HG02938 (cell line): ENCODE measurements around the gene SETD1A.
"Not testable (repeated sequence)": the region's sequence is repeated elsewhere in the genome, so short reads cannot be mapped to it uniquely, and the experiment has no call there.

Experiments used
- ATAC-seq: cut with Tn5 transposase; IDR thresholded peaks from one replicate; pipeline ENCODE4 v1.9.1; 2021; ENCODE audit warnings: mild to moderate bottlenecking, moderate library complexity; ENCODE audit not compliant: unreplicated experiment

The SETD1A gene

DNA sequence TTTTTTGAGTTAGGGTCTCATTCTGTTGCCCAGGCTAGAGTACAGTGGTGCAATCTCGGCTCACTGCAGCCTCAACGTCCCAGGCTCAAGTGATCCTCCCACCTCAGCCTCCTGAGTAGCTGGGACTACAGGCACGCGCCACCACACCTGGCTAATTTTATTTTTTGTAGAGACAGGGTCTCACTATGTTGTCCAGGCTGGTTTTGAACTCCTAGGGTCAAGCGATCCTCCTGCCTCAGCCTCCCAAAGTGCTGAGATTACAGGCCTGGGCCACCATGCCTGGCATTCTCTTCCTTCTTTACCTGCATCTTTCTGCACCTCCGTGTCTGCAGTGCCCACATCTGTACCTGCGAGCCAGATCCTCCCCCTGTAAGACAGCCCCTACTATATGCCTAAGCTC lies 54.3 kb downstream of the SETD1A start:
- ATAC-seq, result not testable (repeated sequence)

DNA sequence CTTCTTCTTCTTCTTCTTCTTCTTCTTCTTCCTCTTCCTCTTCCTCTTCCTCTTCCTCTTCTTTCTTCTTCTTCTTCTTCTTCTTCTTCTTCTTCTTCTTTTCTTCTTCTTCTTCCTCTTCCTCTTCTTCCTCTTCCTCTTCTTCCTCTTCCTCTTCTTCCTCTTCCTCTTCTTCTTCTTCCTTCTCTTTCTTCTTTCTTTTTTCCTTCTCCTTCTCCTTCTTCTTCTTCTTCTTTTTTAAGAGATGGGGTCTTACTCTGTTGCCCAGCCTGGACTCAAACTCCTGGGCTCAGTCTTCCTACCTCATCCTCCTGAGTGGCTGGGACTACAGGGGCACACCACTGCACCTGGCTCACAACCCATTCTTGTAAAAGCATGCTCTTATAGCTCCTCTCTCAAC lies 55.7 kb downstream of the SETD1A start:
- not testable (repeated sequence) for ATAC-seq

DNA sequence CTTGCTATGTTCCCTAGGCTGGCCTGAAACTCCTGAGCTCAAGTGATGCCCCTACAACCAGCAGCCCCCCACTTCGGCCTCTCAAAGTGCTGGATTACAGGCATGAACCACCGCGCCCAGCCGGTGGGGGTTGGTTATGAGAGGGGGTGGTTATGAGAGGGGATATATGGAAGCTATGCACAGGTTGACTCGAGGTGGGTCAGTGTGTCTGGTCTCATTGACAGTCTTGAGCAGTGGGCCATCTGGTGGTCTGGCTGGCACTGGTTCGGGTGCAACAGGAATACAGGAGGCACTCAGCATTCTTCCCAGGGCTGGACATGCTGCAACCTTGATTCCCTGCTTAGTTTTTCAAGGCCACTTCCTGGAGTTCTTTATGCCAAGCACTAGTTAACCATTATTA lies 58.5 kb downstream of the SETD1A start:
- ATAC-seq, result no peak

DNA sequence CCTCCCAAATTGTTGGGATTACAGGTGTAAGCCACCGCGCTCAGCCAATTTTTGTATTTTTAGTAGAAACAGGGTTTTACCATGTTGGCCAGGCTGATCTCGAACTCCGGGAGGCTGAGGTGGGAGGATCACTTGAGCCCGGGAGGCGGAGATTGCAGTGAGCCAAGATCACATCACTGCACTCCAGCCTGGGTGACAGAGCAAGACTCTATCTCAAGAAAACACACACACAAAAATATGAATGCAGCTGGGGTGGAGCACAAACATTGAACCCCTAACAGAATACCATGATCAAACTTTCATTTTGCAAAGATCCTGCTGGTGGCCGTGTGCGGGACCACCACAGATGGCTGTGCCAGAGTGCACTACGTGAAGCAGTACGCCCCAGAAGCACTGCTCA lies 60.2 kb downstream of the SETD1A start:
- not testable (repeated sequence) for ATAC-seq

DNA sequence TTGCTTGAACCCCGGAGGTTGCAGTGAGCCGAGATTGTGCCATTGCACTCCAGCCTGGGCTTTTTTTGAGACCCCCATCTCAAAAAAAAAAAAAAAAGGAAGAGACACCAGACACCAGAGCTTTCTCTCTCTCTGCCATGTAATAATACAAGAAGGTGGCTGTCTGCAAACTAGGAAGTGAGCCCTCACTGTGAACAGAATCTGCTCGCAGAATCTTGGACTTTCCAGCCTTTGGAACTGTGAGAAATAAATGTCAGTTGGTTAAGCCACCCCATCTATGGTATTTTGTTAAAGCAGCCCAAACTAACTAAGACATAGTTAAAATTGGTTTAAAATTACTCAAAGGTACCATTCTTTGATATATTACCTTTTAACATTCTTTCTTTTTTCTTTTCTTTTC lies 63.0 kb downstream of the SETD1A start:
- no peak for ATAC-seq

DNA sequence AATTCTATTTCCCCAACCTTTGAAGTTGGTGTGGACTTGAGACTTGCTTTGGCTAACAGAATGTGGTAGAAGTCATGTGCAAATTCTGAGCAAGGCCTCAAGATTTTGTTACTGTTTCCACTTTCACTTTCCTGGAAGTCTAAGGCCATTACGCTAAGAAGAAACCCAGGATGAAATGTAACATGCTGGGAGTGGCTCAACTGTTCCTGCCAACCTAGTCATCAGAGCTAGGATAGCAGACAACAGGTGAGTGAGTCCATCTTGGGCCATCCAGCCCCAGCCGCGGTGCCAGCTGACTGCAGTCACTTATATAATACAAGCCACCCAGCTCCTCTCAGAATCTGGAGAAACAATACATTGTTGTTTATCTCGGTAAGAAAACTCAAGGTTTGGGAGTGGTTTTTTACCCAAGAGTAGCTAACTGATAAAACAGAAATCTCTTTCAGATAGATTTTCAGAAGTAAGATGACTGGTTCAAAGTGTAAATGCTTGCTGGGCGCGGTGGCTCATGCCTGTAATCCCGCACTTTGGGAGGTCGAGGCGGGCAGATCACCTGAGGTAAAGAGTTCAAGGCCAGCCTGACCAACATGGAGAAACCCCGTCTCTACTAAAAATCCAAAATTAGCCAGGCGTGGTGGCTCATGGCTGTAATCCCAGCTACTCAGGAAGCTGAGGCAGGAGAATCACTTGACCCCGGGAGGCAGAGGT lies 65.1 kb downstream of the SETD1A start:
- ATAC-seq, result no peak

DNA sequence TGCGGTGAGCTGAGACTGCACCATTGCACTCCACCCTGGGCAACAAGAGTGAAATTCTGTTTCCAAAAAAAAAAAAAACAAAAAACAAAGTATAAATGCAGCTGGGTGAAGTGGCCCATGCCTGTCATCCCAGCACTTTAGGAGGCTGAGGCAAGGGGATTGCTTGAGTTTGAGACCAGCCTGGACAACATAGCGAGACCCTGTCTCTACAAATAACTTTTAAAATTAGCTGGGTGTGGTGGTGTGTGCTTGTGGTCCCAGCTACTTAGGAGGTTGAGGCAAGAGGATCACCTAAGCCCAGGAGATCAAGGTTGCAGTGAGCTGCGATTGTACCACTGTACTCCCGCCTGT lies 65.7 kb downstream of the SETD1A start:
- ATAC-seq, result no peak

DNA sequence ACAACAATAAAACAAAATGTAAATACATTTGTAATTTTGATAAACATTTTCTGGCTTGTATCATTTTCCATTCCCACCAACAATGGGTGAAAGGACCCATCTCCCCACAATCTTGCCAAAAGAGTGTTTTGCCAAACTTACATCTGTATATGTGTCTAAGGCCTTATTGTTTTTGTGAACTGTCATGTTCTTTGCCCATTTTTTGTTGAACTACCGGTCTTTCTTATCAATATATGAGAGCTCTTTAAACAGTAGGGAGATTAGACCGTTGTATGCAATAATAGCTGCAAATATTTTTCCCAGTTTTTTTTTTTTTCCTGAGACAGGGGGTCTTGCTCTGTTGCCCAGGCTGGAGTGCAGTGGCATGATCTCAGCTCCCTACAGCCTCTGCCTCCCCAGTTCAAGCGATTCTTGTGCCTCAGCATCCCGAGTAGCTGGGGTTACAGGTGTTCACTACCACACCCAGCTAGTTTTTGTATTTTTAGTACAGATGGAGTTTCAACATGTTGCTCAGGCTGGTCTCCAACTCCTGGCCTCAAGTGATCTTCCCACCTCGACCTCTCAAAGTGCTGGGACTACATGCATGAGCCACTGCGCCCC lies 66.2 kb downstream of the SETD1A start:
- no peak for ATAC-seq

DNA sequence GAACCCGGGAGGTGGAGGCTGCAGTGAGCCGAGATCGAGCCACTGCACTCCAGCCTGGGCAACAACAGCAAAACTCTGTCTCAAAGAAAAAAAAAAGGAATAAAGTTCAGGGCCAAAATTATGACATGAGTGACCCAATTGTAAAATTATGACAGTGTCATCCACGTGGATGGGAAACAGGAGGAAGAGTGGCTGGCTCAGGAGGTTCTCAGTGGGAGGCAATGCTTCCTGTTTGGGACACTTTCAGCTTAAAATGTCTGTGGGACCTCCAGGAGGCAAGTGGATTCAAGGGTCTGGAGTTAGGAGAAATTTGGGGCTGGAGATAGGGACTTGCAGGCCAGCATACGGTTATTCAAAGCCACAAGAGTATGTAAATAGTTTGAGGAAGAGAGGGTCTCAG lies 67.8 kb downstream of the SETD1A start:
- ATAC-seq, result no peak

DNA sequence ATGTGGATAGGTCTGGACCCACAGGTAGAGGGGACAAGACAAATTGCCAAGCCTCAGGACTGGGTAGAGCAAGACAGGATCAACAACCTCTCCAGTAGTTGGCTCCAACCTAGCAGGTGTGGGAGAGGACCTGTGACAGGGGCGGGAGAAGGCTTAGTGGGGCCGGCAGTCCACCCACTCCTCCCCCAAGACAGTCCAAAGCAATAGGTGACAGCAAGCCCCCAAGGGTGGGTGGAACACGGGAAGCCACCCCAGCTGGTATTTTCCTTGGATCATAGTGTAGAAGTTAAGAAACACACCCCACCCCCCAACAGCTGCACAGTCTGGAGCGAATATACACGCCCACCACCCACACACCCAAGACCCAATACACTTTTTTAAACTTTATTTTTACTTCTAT lies 71.7 kb downstream of the SETD1A start:
- no peak for ATAC-seq

DNA sequence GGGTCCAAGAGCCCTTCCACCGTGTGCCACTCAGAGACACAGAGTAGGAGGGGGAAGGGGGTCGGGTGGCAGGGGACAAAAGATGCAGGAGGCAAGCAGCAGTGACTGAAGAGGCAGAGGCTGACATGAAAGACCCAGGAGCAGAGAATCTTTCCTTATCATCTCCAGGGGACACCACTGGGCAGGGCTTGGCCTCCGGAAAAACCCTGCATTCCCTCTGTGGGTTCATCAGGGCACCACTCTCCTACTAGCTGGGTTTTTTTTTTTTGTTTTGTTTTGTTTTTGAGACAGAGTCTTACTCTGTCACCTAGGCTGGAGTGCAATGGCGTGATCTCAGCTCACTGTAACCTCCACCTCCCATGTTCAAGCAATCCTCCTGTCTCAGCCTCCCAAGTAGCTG lies 73.7 kb downstream of the SETD1A start:
- ATAC-seq, result no peak

DNA sequence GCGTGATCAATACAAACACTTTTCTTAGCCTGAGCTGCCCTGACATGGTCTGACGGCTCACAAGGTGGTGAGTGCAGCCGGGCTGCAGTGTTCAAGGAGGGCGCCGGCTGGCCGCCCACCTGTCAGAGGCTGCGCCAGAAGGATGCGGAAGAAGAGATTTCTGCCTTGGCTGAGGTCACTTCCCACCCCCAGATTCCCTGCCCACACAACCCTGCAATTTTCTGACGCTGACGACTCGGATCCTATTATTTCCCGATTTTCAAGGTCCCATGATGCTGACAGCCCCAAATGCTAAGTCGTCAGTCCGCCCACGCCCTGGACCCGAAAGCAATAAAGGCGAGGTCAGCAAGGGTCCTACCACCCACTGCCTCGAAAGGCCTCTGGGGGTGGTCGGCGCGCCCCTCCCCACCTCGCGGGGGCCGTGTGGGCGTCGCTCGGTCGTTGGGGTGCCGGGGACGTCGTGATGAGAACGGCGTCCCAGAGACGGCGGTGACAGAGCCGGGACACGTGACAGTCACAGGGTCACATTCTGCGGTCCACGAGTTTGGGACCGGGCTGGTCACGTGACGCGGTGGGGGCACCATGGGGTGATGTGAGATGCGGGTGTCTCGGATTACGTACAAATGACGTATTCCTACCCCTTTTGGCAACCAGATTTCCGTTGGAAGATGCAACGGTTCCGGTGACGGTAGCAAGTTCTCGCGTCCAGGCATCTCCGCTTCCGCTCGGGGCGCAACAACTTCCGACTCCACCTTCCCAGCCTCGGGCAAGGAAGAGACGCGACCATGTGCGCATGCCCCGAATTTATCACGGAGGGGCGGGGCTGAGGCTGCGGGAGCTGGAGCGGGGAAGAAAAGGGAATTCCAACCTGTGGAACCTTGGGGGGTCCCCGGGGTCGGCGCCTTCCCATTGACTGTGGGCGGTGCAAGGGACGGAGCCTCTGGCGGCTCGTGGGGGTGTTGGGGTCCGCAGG lies 75.5 kb downstream of the SETD1A start, which contains the start of gene STX4:
Gene STX4, plus strand, starts transcription at position 823 of the 973 bp plus-strand sequence. CDS start 248 bp downstream, outside the sequence.
- peak; percentile 71 for ATAC-seq

DNA sequence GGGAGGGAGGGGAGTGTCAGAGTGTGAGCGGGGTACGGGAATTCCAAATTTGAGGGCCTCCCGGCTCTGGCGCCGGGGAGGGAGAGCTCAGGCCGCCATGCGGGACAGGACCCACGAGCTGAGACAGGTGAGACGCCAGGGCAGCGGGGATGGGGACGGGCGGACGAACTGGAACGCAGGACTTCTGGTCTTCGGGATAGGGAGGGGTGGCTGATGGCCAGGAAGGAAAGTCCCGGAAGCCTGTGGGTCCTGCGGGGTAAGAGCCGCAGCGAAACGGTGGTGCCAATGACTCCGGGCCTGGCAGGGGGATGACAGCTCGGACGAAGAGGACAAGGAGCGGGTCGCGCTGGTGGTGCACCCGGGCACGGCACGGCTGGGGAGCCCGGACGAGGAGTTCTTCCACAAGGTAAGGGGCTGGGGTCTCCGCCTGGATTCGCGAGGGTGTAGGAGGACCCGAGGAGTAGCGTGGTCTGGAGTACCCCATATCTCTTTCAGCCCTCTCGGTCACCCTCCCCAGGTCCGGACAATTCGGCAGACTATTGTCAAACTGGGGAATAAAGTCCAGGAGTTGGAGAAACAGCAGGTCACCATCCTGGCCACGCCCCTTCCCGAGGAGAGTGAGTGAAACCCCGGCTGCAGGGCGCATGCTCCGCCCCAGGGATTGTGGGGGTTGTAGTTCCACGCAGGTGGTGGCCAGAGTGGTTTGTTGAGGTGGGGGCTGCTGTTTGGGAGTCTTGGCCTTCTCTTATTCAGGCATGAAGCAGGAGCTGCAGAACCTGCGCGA lies 76.3 kb downstream of the SETD1A start:
- ATAC-seq, result peak; percentile 32
